K562 (cell line): ENCODE data around the gene HMGXB3. TPM values are rescaled to one million over a fixed set of nuclear protein-coding genes. Genes with fewer than 3 reads are reported as not detected.
A peak's percentile ranks its signal among the peaks of the same experiment; 100 is the strongest.

Experiments
- ATAC-seq: fragments of 200-7000 bp; cut with Tn5 transposase; 3 replicates; pipeline ENCODE4 v1.9.1; 2020; ENCODE audit warnings: moderate library complexity
- BruUV-seq: library from RNA; stranded (reverse); fragments of 400-500 nt; replicated peaks from 2 replicates; lab custom pipeline; 2021; lab: Mats Ljungman, UMichigan
- CTCF ChIA-PET: fragments of 300-600 bp; formaldehyde crosslinking; extraction: SDS; loops from one replicate; lab custom pipeline; 2021; ENCODE audit warnings: low intra/inter-chr PET ratio; lab: Yijun Ruan, JAX
- POLR2A ChIA-PET: fragments of 300-600, 350-650 bp; sonication (Branson Sonifier 250); formaldehyde crosslinking; extraction: SDS; loops from one replicate; lab custom pipeline; 2021; ENCODE audit warnings: antibody characterized with exemption, inconsistent platforms; lab: Yijun Ruan, JAX
- DNase-seq, 4 experiments: peaks; one replicate each; pipeline versions ENCODE4 v3.0.0 to v3.0.0-alpha.2; 2011 to 2018; ENCODE audit warnings: low spot score in 3 of 4, mixed read lengths in 3 of 4; ENCODE audit errors: extremely low read depth in 1 of 4
- FAIRE-seq: peaks from 2 replicates; lab custom pipeline; 2011; peaks lifted over from hg19 to GRCh38; lab: Jason Lieb, UNC
- H2AFZ ChIP-seq: 2 replicates; pipeline ENCODE4 v1.6.0; 2011; ENCODE audit warnings: low read depth, low read length, control low read depth, inconsistent platforms
- H3K27ac ChIP-seq: fragments of 200-600 bp; 3 replicates; pipeline ENCODE4 v1.8.0; 2011; ENCODE audit warnings: low read depth, mild to moderate bottlenecking, control low read depth, inconsistent platforms, low read length, moderate library complexity, mixed read lengths; ENCODE audit errors: extremely low read depth
- H3K27me3 ChIP-seq, 2 experiments: fragments of 300-600 bp in 1 of 2; 2 replicates in 1 of 2; 3 replicates in 1 of 2; pipeline versions ENCODE4 v1.6.0 to v1.8.0; 2011; ENCODE audit warnings: inconsistent platforms in 2 of 2, low read length in 2 of 2, mild to moderate bottlenecking in 1 of 2, mixed read lengths in 1 of 2, moderate library complexity in 1 of 2; ENCODE audit not compliant: control insufficient read depth in 2 of 2, insufficient read depth in 2 of 2
- H3K36me3 ChIP-seq: fragments of 300-600 bp; 3 replicates; pipeline ENCODE4 v1.8.0; 2011; ENCODE audit warnings: mild to moderate bottlenecking, low read length, inconsistent platforms; ENCODE audit not compliant: control insufficient read depth, insufficient read depth
- H3K4me1 ChIP-seq, 2 experiments: fragments of 200-600 bp in 1 of 2; replicated peaks in 1 of 2; 2 replicates in 1 of 2; 3 replicates in 1 of 2; pipeline versions ENCODE4 v1.5.1 to v1.8.0; 2011; ENCODE audit warnings: inconsistent platforms in 2 of 2, low read length in 2 of 2, mild to moderate bottlenecking in 1 of 2, mixed read lengths in 1 of 2, moderate library complexity in 1 of 2; ENCODE audit not compliant: control insufficient read depth in 2 of 2, insufficient read depth in 2 of 2
- H3K4me2 ChIP-seq: 2 replicates; pipeline ENCODE4 v1.6.1; 2011; ENCODE audit warnings: low read length, control low read depth, inconsistent platforms, mixed read lengths; ENCODE audit not compliant: insufficient read depth
- H3K4me3 ChIP-seq: fragments of 200-600 bp; sonication (generic), shearing (Covaris generic); 2 replicates; pipeline ENCODE4 v1.5.1; 2016; ENCODE audit warnings: control low read depth, inconsistent platforms
- H3K79me2 ChIP-seq: fragments of 200-600 bp; 3 replicates; pipeline ENCODE4 v1.8.0; 2011; ENCODE audit warnings: low read length, inconsistent platforms; ENCODE audit not compliant: control insufficient read depth, insufficient read depth
- H3K9ac ChIP-seq, 2 experiments: 2 replicates each; pipeline versions ENCODE4 v1.6.0 to v1.6.1; 2011; ENCODE audit warnings: low read depth in 2 of 2, low read length in 2 of 2, control low read depth in 1 of 2, inconsistent platforms in 1 of 2, mild to moderate bottlenecking in 1 of 2, mixed read lengths in 1 of 2; ENCODE audit not compliant: insufficient read depth in 1 of 2
- H3K9me1 ChIP-seq: one replicate; pipeline ENCODE4 v1.6.0; 2011; ENCODE audit warnings: inconsistent platforms, mild to moderate bottlenecking, low read length, moderate library complexity; ENCODE audit not compliant: control insufficient read depth, insufficient read depth
- H3K9me3 ChIP-seq: replicated peaks from 2 replicates; pipeline ENCODE4 v1.5.1; 2011; ENCODE audit warnings: low read depth, low read length, inconsistent platforms; ENCODE audit not compliant: control insufficient read depth, insufficient read depth
- H4K20me1 ChIP-seq: replicated peaks from 2 replicates; pipeline ENCODE4 v1.6.1; 2011; ENCODE audit warnings: low read length, inconsistent platforms, mixed read lengths; ENCODE audit not compliant: control insufficient read depth, insufficient read depth
- BHLHE40 ChIP-seq: IDR thresholded peaks from 2 replicates; pipeline ENCODE4 v1.6.1; 2011; ENCODE audit warnings: low read length, improper control_type of control experiment
- EGR1 ChIP-seq: fragments of 450-650 bp; conservative IDR thresholded peaks from 2 replicates; pipeline ENCODE4 v1.6.1; 2017; ENCODE audit warnings: mild to moderate bottlenecking
- FOSL1 ChIP-seq: fragments of 200-800 bp; sonication (Bioruptor generic); conservative IDR thresholded peaks from 2 replicates; pipeline ENCODE4 v1.6.1; 2016; ENCODE audit warnings: missing genetic modification characterization, missing compliant biosample characterization
- JUND ChIP-seq, 2 experiments: IDR thresholded peaks; 2 replicates in 1 of 2; 3 replicates in 1 of 2; pipeline ENCODE4 v1.6.1; 2011; ENCODE audit warnings: borderline replicate concordance in 2 of 2, low read depth in 2 of 2, low read length in 2 of 2, improper control_type of control experiment in 1 of 2, missing biosample characterization in 1 of 2, missing genetic modification characterization in 1 of 2, missing genetic modification reagents in 1 of 2
- SNRNP70 ChIP-seq: fragments of 200-400 bp; formaldehyde crosslinking; optimal IDR thresholded peaks from 2 replicates; pipeline ENCODE3; 2017; ENCODE audit warnings: low read depth, low read length
- ZNF175 ChIP-seq: fragments of 200-800 bp; sonication (Bioruptor generic); IDR thresholded peaks from 2 replicates; pipeline ENCODE4 v1.6.1; 2016; ENCODE audit warnings: low read depth, mild to moderate bottlenecking, missing genetic modification characterization, missing compliant biosample characterization
- WGBS: fragments of 100-300 bp; shearing (Covaris generic); methylation state at CpG from one replicate; pipeline ENCODE4 v1.1.6; 2016; ENCODE audit warnings: low coverage, mixed read lengths; ENCODE audit not compliant: insufficient coverage; ENCODE audit errors: missing lambda C conversion rate; 5-methylcytosine and 5-hydroxymethylcytosine counted together
- in situ Hi-C: fragments of 300-500 bp; cut with MboI; formaldehyde crosslinking; loops from 4 replicates; pipeline ENCODE4 v1.15.0; 2018; ENCODE audit warnings: inconsistent platforms, mixed read lengths
- intact Hi-C: fragments of 100-400 bp; cut with micrococcal nuclease; formaldehyde crosslinking; loops from 2 replicates; pipeline ENCODE4 v1.14.2; 2022
- polyA plus RNA-seq, 8 experiments: library from polyadenylated mRNA; depleted of rRNA in 4 of 8; stranded (reverse) in 5 of 8; unstranded in 3 of 8; fragments of >200 nt; fragmentation: Nextera tagmentation in 2 of 8; fragmentation: Illumina TruSeq in 1 of 8; extraction: Ambion mirVana in 2 of 8; extraction: Trizol in 1 of 8; gene quantifications; 2 replicates each; pipeline versions ENCODE4 v1.2.1 to v1.2.3, GENCODE V29; 2011 to 2014; ENCODE audit warnings: inconsistent platforms in 1 of 8, missing spikeins in 1 of 8
- total RNA-seq, 7 experiments: library from RNA; depleted of rRNA in 6 of 7; stranded (reverse); fragments of >200 nt in 6 of 7; fragmentation: Illumina TruSeq in 2 of 7; extraction: Trizol in 2 of 7; gene quantifications; 2 replicates each; pipeline versions ENCODE4 v1.2.1 to v1.2.3, GENCODE V29; 2011 to 2021; ENCODE audit warnings: low replicate concordance in 1 of 7
- TF ChIP-seq, protein P1 (sequence below): fragments of 450-650 bp; IDR thresholded peaks from 2 replicates; pipeline ENCODE4 v1.7.0; 2016; ENCODE audit warnings: borderline replicate concordance
- TF ChIP-seq, protein P2 (sequence below), 2 experiments: fragments of 450-650 bp in 1 of 2; sonication (generic) in 1 of 2; formaldehyde crosslinking in 1 of 2; IDR thresholded peaks in 1 of 2; conservative IDR thresholded peaks in 1 of 2; 2 replicates each; pipeline versions ENCODE4 v1.6.1 to v1.8.1; 2016 to 2023; ENCODE audit warnings: mild to moderate bottlenecking in 2 of 2, moderate library complexity in 2 of 2, inconsistent platforms in 1 of 2, missing genetic modification reagents in 1 of 2
- TF ChIP-seq, protein P3 (sequence below): sonication (generic); formaldehyde crosslinking; IDR thresholded peaks from 2 replicates; pipeline ENCODE4 v1.8.1; 2023; ENCODE audit warnings: mild to moderate bottlenecking, missing genetic modification reagents
- TF ChIP-seq, protein P4 (sequence below): fragments of 200-800 bp; sonication (Bioruptor generic); IDR thresholded peaks from 2 replicates; pipeline ENCODE4 v1.6.1; 2017; ENCODE audit warnings: missing genetic modification characterization, missing compliant biosample characterization
- TF ChIP-seq, protein P5 (sequence below): fragments of 450-650 bp; conservative IDR thresholded peaks from 2 replicates; pipeline ENCODE4 v1.6.1; 2016; ENCODE audit warnings: missing genetic modification characterization, low read depth, mild to moderate bottlenecking, control low read depth, missing compliant biosample characterization

The HMGXB3 gene
- total and polyA plus RNA-seq, 9 of the 15 experiments (the other 6 are each of a cell fraction or from before 2014, with no cell fraction given), result 1.8 to 44.1 (median 32.2) TPM

DNA sequence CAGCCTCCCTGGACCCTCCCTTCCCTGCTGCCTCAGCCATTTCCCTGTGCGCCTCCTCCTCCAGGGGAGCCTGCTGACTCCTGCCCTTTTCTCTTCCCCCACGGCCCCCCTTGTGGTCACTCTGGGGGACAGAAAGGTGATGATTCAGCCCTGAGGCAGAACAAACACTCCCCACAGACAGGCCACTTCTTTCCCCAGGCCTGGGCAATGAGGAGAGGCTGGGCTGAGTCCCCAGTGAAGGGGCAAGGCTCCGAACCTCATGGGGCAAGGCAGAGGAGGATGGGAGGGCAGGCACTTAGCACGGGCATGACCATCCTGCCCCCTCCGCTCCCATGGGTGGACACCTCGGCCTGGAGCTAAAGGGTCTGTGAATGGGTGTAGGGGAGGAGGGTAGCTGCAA, 64.8 kb downstream of the HMGXB3 start:
- H3K4me3 ChIP-seq, result no peak overlapping the region
- BruUV-seq, result no TSS peak
- no peak for FAIRE-seq
- H3K9ac ChIP-seq, result no peak overlapping the region
- peaks cover 10 to 52% of the 10 kb centered on the region in 2 experiments for H3K27me3 ChIP-seq
- in situ Hi-C loops (no loop called here), intact Hi-C loops (no loop called here)
- H3K4me1 ChIP-seq, result peaks cover 0 to 7% of the 10 kb centered on the region in 2 experiments; a peak in 2 of 5 replicates
- peak; percentile 49 for ATAC-seq
- POLR2A ChIA-PET, result interaction anchor here (0.6 to 1.2 kb wide), 3 partner anchors 12 to 50 kb away, joined by 3 to 5 read pairs (median 4); no protein-coding TSS in a partner anchor
- no peaks in the 10 kb centered on the region for H3K9me3 ChIP-seq
- WGBS, result 19% methylated on average over 6 of the region's 6 CpGs
- peaks cover 4% of the 10 kb centered on the region for H3K9me1 ChIP-seq
- DNase-seq, result peak; percentile 42 to 58 (median 52)
- H3K4me2 ChIP-seq, result no peak overlapping the region
- H3K79me2 ChIP-seq, result no peaks in the 10 kb centered on the region
- no peak overlapping the region for H3K27ac ChIP-seq
- H2AFZ ChIP-seq, result no peak overlapping the region
- no peaks in the 10 kb centered on the region; the same call in 1 of the 2 replicates for H4K20me1 ChIP-seq
- CTCF ChIA-PET, result no interaction called here
- no peaks in the 10 kb centered on the region for H3K36me3 ChIP-seq
- TF ChIP-seq, protein P1, sequence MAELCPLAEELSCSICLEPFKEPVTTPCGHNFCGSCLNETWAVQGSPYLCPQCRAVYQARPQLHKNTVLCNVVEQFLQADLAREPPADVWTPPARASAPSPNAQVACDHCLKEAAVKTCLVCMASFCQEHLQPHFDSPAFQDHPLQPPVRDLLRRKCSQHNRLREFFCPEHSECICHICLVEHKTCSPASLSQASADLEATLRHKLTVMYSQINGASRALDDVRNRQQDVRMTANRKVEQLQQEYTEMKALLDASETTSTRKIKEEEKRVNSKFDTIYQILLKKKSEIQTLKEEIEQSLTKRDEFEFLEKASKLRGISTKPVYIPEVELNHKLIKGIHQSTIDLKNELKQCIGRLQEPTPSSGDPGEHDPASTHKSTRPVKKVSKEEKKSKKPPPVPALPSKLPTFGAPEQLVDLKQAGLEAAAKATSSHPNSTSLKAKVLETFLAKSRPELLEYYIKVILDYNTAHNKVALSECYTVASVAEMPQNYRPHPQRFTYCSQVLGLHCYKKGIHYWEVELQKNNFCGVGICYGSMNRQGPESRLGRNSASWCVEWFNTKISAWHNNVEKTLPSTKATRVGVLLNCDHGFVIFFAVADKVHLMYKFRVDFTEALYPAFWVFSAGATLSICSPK, result no peak
- no peak for TF ChIP-seq ZNF175 (CRISPR knock-in tag)
- peak; percentile 87 for TF ChIP-seq FOSL1
- no peak for TF ChIP-seq BHLHE40
- 0 out of 2 replicates have a peak, but pooled peaks have one; percentile 12 for TF ChIP-seq EGR1
- TF ChIP-seq, protein P2, sequence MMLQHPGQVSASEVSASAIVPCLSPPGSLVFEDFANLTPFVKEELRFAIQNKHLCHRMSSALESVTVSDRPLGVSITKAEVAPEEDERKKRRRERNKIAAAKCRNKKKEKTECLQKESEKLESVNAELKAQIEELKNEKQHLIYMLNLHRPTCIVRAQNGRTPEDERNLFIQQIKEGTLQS (IDR thresholded peaks at IDR 0.05), result 0 out of 2 replicates have a peak, but pooled peaks have one; percentile 29
- TF ChIP-seq, protein P2 (CRISPR knock-in tag; conservative IDR thresholded peaks at IDR 0.05), result no peak
- TF ChIP-seq, protein P3, sequence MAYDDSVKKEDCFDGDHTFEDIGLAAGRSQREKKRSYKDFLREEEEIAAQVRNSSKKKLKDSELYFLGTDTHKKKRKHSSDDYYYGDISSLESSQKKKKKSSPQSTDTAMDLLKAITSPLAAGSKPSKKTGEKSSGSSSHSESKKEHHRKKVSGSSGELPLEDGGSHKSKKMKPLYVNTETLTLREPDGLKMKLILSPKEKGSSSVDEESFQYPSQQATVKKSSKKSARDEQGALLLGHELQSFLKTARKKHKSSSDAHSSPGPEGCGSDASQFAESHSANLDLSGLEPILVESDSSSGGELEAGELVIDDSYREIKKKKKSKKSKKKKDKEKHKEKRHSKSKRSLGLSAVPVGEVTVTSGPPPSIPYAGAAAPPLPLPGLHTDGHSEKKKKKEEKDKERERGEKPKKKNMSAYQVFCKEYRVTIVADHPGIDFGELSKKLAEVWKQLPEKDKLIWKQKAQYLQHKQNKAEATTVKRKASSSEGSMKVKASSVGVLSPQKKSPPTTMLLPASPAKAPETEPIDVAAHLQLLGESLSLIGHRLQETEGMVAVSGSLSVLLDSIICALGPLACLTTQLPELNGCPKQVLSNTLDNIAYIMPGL (CRISPR knock-in tag), result no peak
- peak; percentile 37; the same call in 1 of the 2 replicates for TF ChIP-seq JUND (IDR thresholded peaks at IDR 0.05; ENCODE audit: borderline replicate concordance, low read depth, low read length)
- TF ChIP-seq JUND (tag; IDR thresholded peaks at IDR 0.05; ENCODE audit: borderline replicate concordance, low read depth, low read length), result no peak; the same call in 2 of the 3 replicates
- TF ChIP-seq, protein P4, sequence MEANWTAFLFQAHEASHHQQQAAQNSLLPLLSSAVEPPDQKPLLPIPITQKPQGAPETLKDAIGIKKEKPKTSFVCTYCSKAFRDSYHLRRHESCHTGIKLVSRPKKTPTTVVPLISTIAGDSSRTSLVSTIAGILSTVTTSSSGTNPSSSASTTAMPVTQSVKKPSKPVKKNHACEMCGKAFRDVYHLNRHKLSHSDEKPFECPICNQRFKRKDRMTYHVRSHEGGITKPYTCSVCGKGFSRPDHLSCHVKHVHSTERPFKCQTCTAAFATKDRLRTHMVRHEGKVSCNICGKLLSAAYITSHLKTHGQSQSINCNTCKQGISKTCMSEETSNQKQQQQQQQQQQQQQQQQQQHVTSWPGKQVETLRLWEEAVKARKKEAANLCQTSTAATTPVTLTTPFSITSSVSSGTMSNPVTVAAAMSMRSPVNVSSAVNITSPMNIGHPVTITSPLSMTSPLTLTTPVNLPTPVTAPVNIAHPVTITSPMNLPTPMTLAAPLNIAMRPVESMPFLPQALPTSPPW (CRISPR knock-in tag), result peak; percentile 80
- TF ChIP-seq, protein P5, sequence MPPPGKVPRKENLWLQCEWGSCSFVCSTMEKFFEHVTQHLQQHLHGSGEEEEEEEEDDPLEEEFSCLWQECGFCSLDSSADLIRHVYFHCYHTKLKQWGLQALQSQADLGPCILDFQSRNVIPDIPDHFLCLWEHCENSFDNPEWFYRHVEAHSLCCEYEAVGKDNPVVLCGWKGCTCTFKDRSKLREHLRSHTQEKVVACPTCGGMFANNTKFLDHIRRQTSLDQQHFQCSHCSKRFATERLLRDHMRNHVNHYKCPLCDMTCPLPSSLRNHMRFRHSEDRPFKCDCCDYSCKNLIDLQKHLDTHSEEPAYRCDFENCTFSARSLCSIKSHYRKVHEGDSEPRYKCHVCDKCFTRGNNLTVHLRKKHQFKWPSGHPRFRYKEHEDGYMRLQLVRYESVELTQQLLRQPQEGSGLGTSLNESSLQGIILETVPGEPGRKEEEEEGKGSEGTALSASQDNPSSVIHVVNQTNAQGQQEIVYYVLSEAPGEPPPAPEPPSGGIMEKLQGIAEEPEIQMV (tag), result no peak
- no peak for TF ChIP-seq SNRNP70
